KG1 (cell line): Measurements from ENCODE around the gene OR2L8.

ENCODE experiments used
- DNase-seq: peaks from one replicate; lab custom pipeline; 2025; lab: John Stamatoyannopoulos, UW

The OR2L8 gene

GRCh38 chr1:247992986-247993385 is 44.3 kb downstream of the OR2L8 start:
- DNase-seq: no peak

- no peak for DNase-seq
These were observed 50.2 kb downstream of the OR2L8 start for GRCh38 chr1:247998811-247999210.
